GM12873 (cell line): Measurements from ENCODE around the gene PSME4.

Experiments used
- CTCF ChIP-seq: IDR thresholded peaks from 2 replicates; pipeline ENCODE4 v1.5.1; 2012; ENCODE audit warnings: low read depth, mild to moderate bottlenecking, moderate library complexity, low read length, control low read depth; ENCODE audit not compliant: insufficient read depth; ENCODE audit errors: missing control alignments

The PSME4 gene

GRCh38 chr2:53987336-53987921 lies 16.6 kb upstream of the PSME4 start:
- TF ChIP-seq CTCF = no peak

DNA sequence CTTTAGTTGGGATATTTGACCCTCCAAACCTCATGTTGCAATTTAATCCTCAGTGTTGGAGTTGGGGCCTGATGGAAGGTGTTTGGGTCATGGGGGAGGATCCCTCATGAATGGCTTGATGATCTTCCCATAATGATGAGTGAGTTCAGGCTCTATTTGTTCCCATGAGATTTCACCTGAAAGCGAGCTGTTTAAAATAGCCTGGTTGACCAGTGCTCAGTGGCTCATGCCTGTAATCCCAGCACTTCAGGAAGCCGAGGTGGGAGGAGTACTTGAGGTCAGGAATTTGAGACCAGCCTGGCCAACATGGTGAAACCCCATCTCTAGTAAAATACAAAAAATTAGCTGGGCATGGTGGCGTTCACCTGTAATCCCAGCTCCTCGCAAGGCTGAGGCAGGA lies 14.9 kb upstream of the PSME4 start:
- no peak for TF ChIP-seq CTCF

DNA sequence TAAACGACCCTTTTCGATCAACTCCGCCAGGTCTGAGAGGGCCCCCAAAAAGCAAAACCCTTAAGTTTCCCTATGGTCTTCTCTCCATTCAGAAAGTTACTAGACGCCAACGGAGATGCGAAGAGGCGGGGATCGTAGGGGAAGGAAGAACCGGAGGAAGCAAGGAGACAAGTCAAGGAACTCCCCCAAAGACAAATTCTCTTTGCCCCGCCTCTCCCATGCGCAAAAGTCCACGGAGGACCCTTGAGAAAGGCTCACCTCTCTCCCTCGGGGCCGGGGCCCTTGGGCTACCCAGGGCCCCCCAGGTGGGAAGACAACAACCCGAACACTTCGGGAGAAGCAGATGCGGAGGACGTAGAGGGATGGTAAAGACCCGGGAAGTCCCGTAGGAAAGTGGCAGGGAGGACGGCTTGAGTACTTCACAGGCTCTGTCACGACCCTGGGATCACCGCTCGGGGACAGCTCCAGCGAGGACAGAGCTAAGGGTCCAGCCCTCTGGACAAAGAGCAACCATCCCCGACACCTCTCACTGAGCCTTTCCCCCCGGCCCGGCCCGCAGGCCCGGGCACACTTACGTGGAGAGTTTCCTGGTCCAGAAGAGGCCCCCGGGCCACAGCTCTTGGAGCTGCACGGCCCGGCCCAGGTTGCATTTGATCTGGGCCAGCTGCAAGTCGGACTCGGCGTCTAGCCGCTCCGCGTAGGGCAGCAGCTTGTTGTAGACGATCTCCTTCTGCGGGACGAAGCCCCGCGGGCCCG lies 647 bp downstream of the PSME4 start:
- TF ChIP-seq CTCF = no peak

GRCh38 chr2:53969285-53969967 lies 1.4 kb downstream of the PSME4 start:
- TF ChIP-seq CTCF = no peak

- TF ChIP-seq CTCF = no peak
These were observed 5.7 kb downstream of the PSME4 start for GRCh38 chr2:53964987-53965687.

GRCh38 chr2:53964257-53964952 lies 6.4 kb downstream of the PSME4 start:
- TF ChIP-seq CTCF = no peak
